Hepatocyte (in vitro differentiated cells): Measurements from ENCODE around the gene GTF2F2. TPM values are rescaled to one million over a fixed set of nuclear protein-coding genes. Genes with fewer than 3 reads are reported as not detected.

ENCODE experiments used
- DNase-seq: peaks from one replicate; pipeline ENCODE4 v3.0.0-alpha.2; 2016; ENCODE audit warnings: low spot score
- H2AFZ ChIP-seq: fragments of 200-600 bp; sonication (generic); 2 replicates; pipeline ENCODE4 v1.6.0; 2016; ENCODE audit warnings: antibody characterized with exemption, mild to moderate bottlenecking
- H3K27ac ChIP-seq: fragments of 200-600 bp; sonication (generic); 2 replicates; pipeline ENCODE4 v1.5.1; 2016; ENCODE audit warnings: mild to moderate bottlenecking
- H3K27me3 ChIP-seq: fragments of 200-600 bp; sonication (generic); 2 replicates; pipeline ENCODE4 v1.6.1; 2016
- H3K36me3 ChIP-seq: fragments of 200-600 bp; sonication (generic); replicated peaks from 2 replicates; pipeline ENCODE4 v1.5.1; 2016; ENCODE audit warnings: low read depth; ENCODE audit not compliant: insufficient read depth
- H3K4me1 ChIP-seq: fragments of 200-600 bp; sonication (generic); 2 replicates; pipeline ENCODE4 v1.5.1; 2016; ENCODE audit warnings: mild to moderate bottlenecking, moderate library complexity; ENCODE audit not compliant: insufficient read depth
- H3K4me2 ChIP-seq: fragments of 200-600 bp; sonication (generic); 2 replicates; pipeline ENCODE4 v1.6.0; 2016
- H3K4me3 ChIP-seq: fragments of 200-600 bp; sonication (generic); 2 replicates; pipeline ENCODE4 v1.5.1; 2016; ENCODE audit warnings: mild to moderate bottlenecking
- H3K79me2 ChIP-seq: fragments of 200-600 bp; sonication (generic); 2 replicates; pipeline ENCODE4 v1.6.0; 2017; ENCODE audit warnings: mild to moderate bottlenecking
- H3K9me2 ChIP-seq: fragments of 200-600 bp; sonication (generic); replicated peaks from 2 replicates; pipeline ENCODE4 v1.6.0; 2017; ENCODE audit warnings: mild to moderate bottlenecking; ENCODE audit not compliant: insufficient read depth
- H3K9me3 ChIP-seq: fragments of 200-600 bp; sonication (generic); 2 replicates; pipeline ENCODE4 v1.5.1; 2016; ENCODE audit warnings: low read depth, mild to moderate bottlenecking
- H4K20me1 ChIP-seq: fragments of 200-600 bp; sonication (generic); 2 replicates; pipeline ENCODE4 v1.6.0; 2016; ENCODE audit warnings: mild to moderate bottlenecking; ENCODE audit not compliant: insufficient read depth, poor library complexity, severe bottlenecking
- CTCF ChIP-seq: fragments of 200-600 bp; sonication (generic); IDR thresholded peaks from 2 replicates; pipeline ENCODE4 v1.5.1; 2016; ENCODE audit warnings: antibody characterized with exemption, mild to moderate bottlenecking; ENCODE audit not compliant: poor library complexity
- EZH2 ChIP-seq: fragments of 200-600 bp; sonication (generic); IDR thresholded peaks from 2 replicates; pipeline ENCODE4 v1.6.1; 2016; ENCODE audit warnings: antibody characterized with exemption, mild to moderate bottlenecking, borderline replicate concordance
- EZH2phosphoT487 ChIP-seq: fragments of 200-600 bp; sonication (generic); IDR thresholded peaks from one replicate; pipeline ENCODE4 v1.6.1; 2018; ENCODE audit warnings: antibody characterized with exemption, mild to moderate bottlenecking, low read depth, moderate library complexity; ENCODE audit not compliant: unreplicated experiment, severe bottlenecking
- WGBS: methylation state at CpG from one replicate; pipeline ENCODE4 v1.1.6; 2016; ENCODE audit warnings: low lambda C conversion rate; ENCODE audit errors: missing lambda C conversion rate; 5-methylcytosine and 5-hydroxymethylcytosine counted together
- polyA plus RNA-seq: library from polyadenylated mRNA; unstranded; fragments of >200 nt; fragmentation: Nextera tagmentation; extraction: Ambion mirVana; gene quantifications from 2 replicates; pipeline ENCODE4 v1.2.1, GENCODE V29; 2016
- total RNA-seq: library from RNA; depleted of rRNA; stranded (reverse); fragments of >200 nt; gene quantifications from 2 replicates; pipeline ENCODE4 v1.2.3, GENCODE V29; 2014

The GTF2F2 gene
- total and polyA plus RNA-seq, 2 experiments from 2014 or later, result 25.7 to 26.7 TPM

GRCh38 chr13:45178349-45179162 lies 58.2 kb downstream of the GTF2F2 start:
- Histone ChIP-seq H3K4me3 (no peak overlapping the region), H2AFZ (no peak overlapping the region), H3K27me3 (no peaks in the 10 kb centered on the region), H3K9me3 (no peaks in the 10 kb centered on the region), H3K4me2 (peak overlapping the region; percentile 23), H3K4me1 (peaks cover 10% of the 10 kb centered on the region), H3K79me2 (peaks cover 19% of the 10 kb centered on the region), H3K9me2 (no peaks in the 10 kb centered on the region), H3K27ac (peak overlapping the region; percentile 68), H4K20me1 (no peaks in the 10 kb centered on the region), H3K36me3 (no peaks in the 10 kb centered on the region)
- DNase-seq, result peak; percentile 48
- no peak for TF ChIP-seq EZH2
- TF ChIP-seq EZH2phosphoT487, result no peak
- no peak for TF ChIP-seq CTCF
- WGBS, result 74% methylated on average over 3 of the region's 3 CpGs

DNA sequence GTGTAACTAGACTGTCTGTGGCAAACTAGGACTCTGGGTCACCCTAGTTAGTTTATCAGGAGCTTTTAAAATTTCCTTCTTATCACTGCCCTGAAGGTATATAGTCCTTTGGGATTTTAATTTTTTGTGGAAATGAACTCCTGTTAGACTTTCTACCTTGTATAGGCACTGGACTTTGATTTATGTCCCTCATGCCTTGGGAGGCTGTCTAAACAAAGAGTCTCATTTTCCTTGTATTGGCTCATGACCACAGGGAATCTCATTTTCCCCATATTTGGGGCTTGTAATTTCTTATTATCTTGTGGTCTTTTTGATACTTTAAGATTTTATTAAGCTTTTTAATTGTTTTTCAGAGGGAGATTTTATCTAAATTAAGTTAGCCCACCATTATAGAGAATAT lies 59.1 kb downstream of the GTF2F2 start:
- Histone ChIP-seq H3K4me1 (peaks cover 10% of the 10 kb centered on the region), H3K9me3 (no peaks in the 10 kb centered on the region), H3K4me3 (no peak overlapping the region), H3K27ac (peak overlapping the region; percentile 68), H3K9me2 (no peaks in the 10 kb centered on the region), H2AFZ (no peak overlapping the region), H3K36me3 (no peaks in the 10 kb centered on the region), H3K79me2 (peaks cover 19% of the 10 kb centered on the region), H4K20me1 (no peaks in the 10 kb centered on the region), H3K27me3 (no peaks in the 10 kb centered on the region), H3K4me2 (peak overlapping the region; percentile 23)
- no peak for TF ChIP-seq EZH2phosphoT487
- TF ChIP-seq EZH2, result no peak
- no peak for TF ChIP-seq CTCF
- DNase-seq, result no peak

GRCh38 chr13:45180303-45180702 lies 60.0 kb downstream of the GTF2F2 start:
- H3K9me2 ChIP-seq, result no peaks in the 10 kb centered on the region
- H3K27ac ChIP-seq, result peak overlapping the region; percentile 68
- no peaks in the 10 kb centered on the region for H4K20me1 ChIP-seq
- H2AFZ ChIP-seq, result no peak overlapping the region
- H3K4me2 ChIP-seq, result no peak overlapping the region
- no peaks in the 10 kb centered on the region for H3K36me3 ChIP-seq
- no peak overlapping the region for H3K4me3 ChIP-seq
- peaks cover 10% of the 10 kb centered on the region for H3K4me1 ChIP-seq
- 98% methylated on average over 3 of the region's 3 CpGs for WGBS
- H3K79me2 ChIP-seq, result peaks cover 19% of the 10 kb centered on the region
- no peak for DNase-seq
- TF ChIP-seq EZH2, result no peak
- TF ChIP-seq EZH2phosphoT487, result no peak
- TF ChIP-seq CTCF, result no peak
- no peaks in the 10 kb centered on the region for H3K27me3 ChIP-seq
- no peaks in the 10 kb centered on the region for H3K9me3 ChIP-seq
